Astrocyte (in vitro differentiated cells and primary cell): ENCODE results near the gene COX11. TPM values are rescaled to one million over a fixed set of nuclear protein-coding genes. Genes with fewer than 3 reads are reported as not detected.

Source experiments
- DNase-seq: peaks from one replicate; pipeline ENCODE4 v3.0.0-alpha.2; 2010; ENCODE audit warnings: low read depth
- FAIRE-seq: peaks from 2 replicates; lab custom pipeline; 2011; peaks lifted over from hg19 to GRCh38; lab: Jason Lieb, UNC
- H2AFZ ChIP-seq: 2 replicates; pipeline ENCODE4 v1.6.0; 2012; ENCODE audit warnings: low read depth, low read length, inconsistent platforms
- H3K27ac ChIP-seq: 2 replicates; pipeline ENCODE4 v1.5.1; 2011; ENCODE audit warnings: low read depth, low read length, inconsistent platforms
- H3K27me3 ChIP-seq: 2 replicates; pipeline ENCODE4 v1.6.0; 2011; ENCODE audit warnings: low read length, inconsistent platforms; ENCODE audit not compliant: insufficient read depth
- H3K36me3 ChIP-seq: 2 replicates; pipeline ENCODE4 v1.5.1; 2011; ENCODE audit warnings: low read length, inconsistent platforms; ENCODE audit not compliant: insufficient read depth
- H3K4me1 ChIP-seq: 2 replicates; pipeline ENCODE4 v1.5.1; 2011; ENCODE audit warnings: low read length, inconsistent platforms; ENCODE audit not compliant: insufficient read depth
- H3K4me2 ChIP-seq: 2 replicates; pipeline ENCODE4 v1.6.0; 2012; ENCODE audit warnings: low read length, inconsistent platforms
- H3K4me3 ChIP-seq: 2 replicates; pipeline ENCODE4 v1.5.1; 2011; ENCODE audit warnings: low read depth, mild to moderate bottlenecking, low read length, inconsistent platforms; ENCODE audit not compliant: insufficient read depth
- H3K79me2 ChIP-seq: 2 replicates; pipeline ENCODE4 v1.6.0; 2012; ENCODE audit warnings: mild to moderate bottlenecking, low read length, inconsistent platforms; ENCODE audit not compliant: insufficient read depth
- H3K9ac ChIP-seq: 2 replicates; pipeline ENCODE4 v1.6.0; 2012; ENCODE audit warnings: mild to moderate bottlenecking, low read length, inconsistent platforms
- H3K9me3 ChIP-seq: 2 replicates; pipeline ENCODE4 v1.5.1; 2012; ENCODE audit warnings: low read depth, mild to moderate bottlenecking, low read length, inconsistent platforms; ENCODE audit not compliant: insufficient read depth
- H4K20me1 ChIP-seq: 2 replicates; pipeline ENCODE4 v1.6.0; 2012; ENCODE audit warnings: low read length, inconsistent platforms; ENCODE audit not compliant: insufficient read depth
- H3K27ac Mint-ChIP-seq: one replicate; pipeline ENCODE4 v1.8.0; 2021; ENCODE audit warnings: mild to moderate bottlenecking, mixed read lengths; ENCODE audit not compliant: unreplicated experiment
- H3K27me3 Mint-ChIP-seq: one replicate; pipeline ENCODE4 v1.8.0; 2021; ENCODE audit warnings: low read depth, mixed read lengths; ENCODE audit not compliant: unreplicated experiment
- H3K36me3 Mint-ChIP-seq: one replicate; pipeline ENCODE4 v1.8.0; 2021; ENCODE audit warnings: low read depth, mixed read lengths; ENCODE audit not compliant: unreplicated experiment
- H3K4me1 Mint-ChIP-seq: one replicate; pipeline ENCODE4 v1.8.0; 2021; ENCODE audit warnings: low read depth, mixed read lengths; ENCODE audit not compliant: unreplicated experiment
- H3K4me3 Mint-ChIP-seq: one replicate; pipeline ENCODE4 v1.8.0; 2021; ENCODE audit warnings: mild to moderate bottlenecking, moderate library complexity, mixed read lengths; ENCODE audit not compliant: unreplicated experiment
- H3K9me3 Mint-ChIP-seq: one replicate; pipeline ENCODE4 v1.8.0; 2021; ENCODE audit warnings: mild to moderate bottlenecking, mixed read lengths; ENCODE audit not compliant: unreplicated experiment
- CTCF ChIP-seq: IDR thresholded peaks from 2 replicates; pipeline ENCODE4 v1.5.1; 2011; ENCODE audit warnings: low read depth, mild to moderate bottlenecking, inconsistent platforms, low read length, moderate library complexity; ENCODE audit not compliant: insufficient read depth
- EZH2 ChIP-seq: IDR thresholded peaks from 2 replicates; pipeline ENCODE4 v1.6.1; 2012; ENCODE audit warnings: mild to moderate bottlenecking, low read length, inconsistent platforms; ENCODE audit not compliant: insufficient read depth
- total RNA-seq: library from RNA; stranded (reverse); gene quantifications from 2 replicates; pipeline ENCODE4 v1.2.1, GENCODE V29; 2021

COX11 gene
- total RNA-seq, 1 donor from 2014 or later, result 36.4 TPM

- Mint-ChIP-seq H3K9me3 (peaks cover 4% of the 10 kb centered on the region), H3K27me3 (no peaks in the 10 kb centered on the region)
These were observed 11.9 kb upstream of the COX11 start for GRCh38 chr17:54980375-54980774.

GRCh38 chr17:54979657-54980056, 11.2 kb upstream of the COX11 start:
- Mint-ChIP-seq H3K36me3 (peaks cover 5% of the 10 kb centered on the region), H3K27ac (no peak overlapping the region), H3K4me3 (no peak overlapping the region), H3K27me3 (no peaks in the 10 kb centered on the region), H3K9me3 (peaks cover 4% of the 10 kb centered on the region), H3K4me1 (peaks cover 7% of the 10 kb centered on the region)
- TF ChIP-seq CTCF, result no peak
- no peak for TF ChIP-seq EZH2
- no peak overlapping the region for H2AFZ ChIP-seq
- no peak overlapping the region for H3K4me2 ChIP-seq
- H3K4me1 ChIP-seq, result no peaks in the 10 kb centered on the region
- H4K20me1 ChIP-seq, result peaks cover 3% of the 10 kb centered on the region
- H3K36me3 ChIP-seq, result no peaks in the 10 kb centered on the region
- no peak overlapping the region for H3K9ac ChIP-seq
- no peak for DNase-seq
- H3K27ac ChIP-seq, result no peak overlapping the region
- H3K4me3 ChIP-seq, result no peak overlapping the region
- H3K79me2 ChIP-seq, result peaks cover 40% of the 10 kb centered on the region
- no peak for FAIRE-seq
- no peaks in the 10 kb centered on the region for H3K27me3 ChIP-seq
- H3K9me3 ChIP-seq, result no peaks in the 10 kb centered on the region

More at GRCh38 chr17:54980375-54980774, 11.9 kb upstream of the COX11 start:
- no peak overlapping the region for H3K27ac Mint-ChIP-seq
- DNase-seq (no peak), FAIRE-seq (no peak)
- no peak overlapping the region for H3K9ac ChIP-seq
- H3K4me3 ChIP-seq, result no peak overlapping the region
- no peak overlapping the region for H2AFZ ChIP-seq
- no peaks in the 10 kb centered on the region for H4K20me1 ChIP-seq
- peaks cover 5% of the 10 kb centered on the region for H3K36me3 Mint-ChIP-seq
- peaks cover 37% of the 10 kb centered on the region for H3K79me2 ChIP-seq
- no peak for TF ChIP-seq EZH2
- TF ChIP-seq CTCF, result no peak
- no peak overlapping the region for H3K4me2 ChIP-seq
- no peaks in the 10 kb centered on the region for H3K4me1 ChIP-seq
- no peaks in the 10 kb centered on the region for H3K36me3 ChIP-seq
- H3K27me3 ChIP-seq, result no peaks in the 10 kb centered on the region
- H3K4me1 Mint-ChIP-seq, result peaks cover 7% of the 10 kb centered on the region
- H3K27ac ChIP-seq, result no peak overlapping the region
- H3K9me3 ChIP-seq, result no peaks in the 10 kb centered on the region
- H3K4me3 Mint-ChIP-seq, result no peak overlapping the region

- peaks cover 4% of the 10 kb centered on the region for H3K4me1 Mint-ChIP-seq
- no peaks in the 10 kb centered on the region for H3K27me3 ChIP-seq
- H3K9ac ChIP-seq, result no peak overlapping the region
- no peak overlapping the region for H3K27ac Mint-ChIP-seq
- H3K9me3 ChIP-seq, result no peaks in the 10 kb centered on the region
- H3K36me3 Mint-ChIP-seq, result peaks cover 5% of the 10 kb centered on the region
- no peak overlapping the region for H3K4me3 ChIP-seq
- no peak overlapping the region for H3K4me2 ChIP-seq
- H3K79me2 ChIP-seq, result peaks cover 55% of the 10 kb centered on the region
- H4K20me1 ChIP-seq, result peaks cover 7% of the 10 kb centered on the region
- H3K27me3 Mint-ChIP-seq, result no peaks in the 10 kb centered on the region
- peaks cover 4% of the 10 kb centered on the region for H3K9me3 Mint-ChIP-seq
- H2AFZ ChIP-seq, result no peak overlapping the region
- DNase-seq (no peak), FAIRE-seq (no peak)
- H3K4me1 ChIP-seq, result no peaks in the 10 kb centered on the region
- no peaks in the 10 kb centered on the region for H3K36me3 ChIP-seq
- H3K27ac ChIP-seq, result no peak overlapping the region
- no peak for TF ChIP-seq CTCF
- no peak for TF ChIP-seq EZH2
- H3K4me3 Mint-ChIP-seq, result no peak overlapping the region
These were observed 9.3 kb upstream of the COX11 start for GRCh38 chr17:54977744-54978143.
